Measurements from ENCODE around the gene IDI1. TPM values are rescaled to one million over a fixed set of nuclear protein-coding genes. Genes with fewer than 3 reads are reported as not detected.

Gene IDI1
- total RNA-seq, 1 experiment from 2014 or later: 44.7 TPM

- Histone ChIP-seq H2BK120ac (ENCODE audit: low read depth, low read length, poor library complexity, severe bottlenecking) (no peak overlapping the region), H3T11ph (ENCODE audit: low read length) (no peak overlapping the region), H2BK5ac (ENCODE audit: insufficient read length, low read length) (no peak overlapping the region), H4K8ac (replicated peaks; ENCODE audit: insufficient read length, low read depth, low read length) (no peak overlapping the region), H4K20me1 (ENCODE audit: control insufficient read depth, insufficient read depth, insufficient read length) (no peaks in the 10 kb centered on the region), H3K27me3 (ENCODE audit: insufficient read depth, low read length) (no peaks in the 10 kb centered on the region), H3K27ac (ENCODE audit: insufficient read length, low read depth, low read length) (no peak overlapping the region), H4K91ac (ENCODE audit: insufficient read length, low read depth, low read length) (no peak overlapping the region), H3K79me1 (ENCODE audit: insufficient read depth, low read depth, low read length, poor library complexity, severe bottlenecking) (peaks cover 11% of the 10 kb centered on the region), H2AK5ac (ENCODE audit: insufficient read length, low read length) (no peak overlapping the region), H4K5ac (ENCODE audit: insufficient read length, low read depth, low read length) (no peak overlapping the region), H2BK12ac (ENCODE audit: insufficient read length, low read depth, low read length) (no peak overlapping the region), H2AFZ (ENCODE audit: low read length) (no peak overlapping the region), H3K79me2 (ENCODE audit: insufficient read depth, low read length) (peaks cover 22% of the 10 kb centered on the region; the same call in 1 of the 2 replicates), H3K4me2 (ENCODE audit: insufficient read depth, insufficient read length, low read length) (no peak overlapping the region), H3K9ac (ENCODE audit: extremely low read depth, insufficient read length, low read length) (peak overlapping the region; percentile 4), H3K18ac (ENCODE audit: insufficient read length, low read depth, low read length) (no peak overlapping the region), H3K23me2 (ENCODE audit: insufficient read length, low read depth, low read length, poor library complexity, severe bottlenecking) (no peaks in the 10 kb centered on the region), H3K56ac (ENCODE audit: insufficient read length, low read depth, low read length) (no peak overlapping the region), H3K23ac (ENCODE audit: insufficient read length, low read depth, low read length) (no peak overlapping the region), H3K14ac (ENCODE audit: insufficient read depth, low read length) (no peak overlapping the region), H2BK15ac (ENCODE audit: low read depth, low read length) (no peak overlapping the region), H2BK20ac (ENCODE audit: low read depth, low read length, poor library complexity, severe bottlenecking) (no peak overlapping the region), H3K4me1 (ENCODE audit: insufficient read depth, low read length) (no peaks in the 10 kb centered on the region), H3K9me3 (ENCODE audit: control insufficient read depth, low read depth, low read length) (no peaks in the 10 kb centered on the region), H3K4ac (ENCODE audit: low read depth, low read length) (no peak overlapping the region)
- no peak for TF ChIP-seq CTCF (conservative IDR thresholded peaks at IDR 0.05)
- H3K27me3 Mint-ChIP-seq (ENCODE audit: low read depth): no peaks in the 10 kb centered on the region
- no peak for DNase-seq
- H3K36me3 Mint-ChIP-seq (ENCODE audit: insufficient read depth in 1 of 3, low read depth in 3 of 3): peaks cover 7 to 21% (median 16%) of the 10 kb centered on the region in 3 experiments
- no CpG with 5 or more reads among the region's 7 CpGs for WGBS (ENCODE audit: extremely low coverage, insufficient read length, low lambda C conversion rate)
- peak overlapping the region; percentile 97 to 99 for H3K4me3 Mint-ChIP-seq
- no peaks in the 10 kb centered on the region; a peak in 1 of 5 replicates for H3K9me3 Mint-ChIP-seq
- H3K27ac Mint-ChIP-seq: peak overlapping the region in 1 of 3 experiments; percentile 66; a peak in 2 of 7 replicates
- H3K4me1 Mint-ChIP-seq: peaks cover 18 to 23% of the 10 kb centered on the region in 2 experiments
These were observed 9.1 kb upstream of the IDI1 start for GRCh38 chr10:1058017-1058416.

All from H9 (cell line).